Right lobe of liver (tissue), 4 donors: ENCODE measurements around the gene CDC42EP5.

Experiments used
- POLR2A ChIP-seq: fragments of 450-650 bp; IDR thresholded peaks from one replicate; pipeline ENCODE4 v1.6.1; 2017; ENCODE audit warnings: antibody characterized with exemption, mild to moderate bottlenecking
- TF ChIP-seq, protein P1 (sequence below), 4 donors: fragments of 200-600 bp in 3 of 4; fragments of 450-650 bp in 1 of 4; IDR thresholded peaks; one replicate each; pipeline versions ENCODE4 v1.5.1 to v1.8.0; 2016 to 2022; ENCODE audit warnings: antibody characterized with exemption in 4 of 4, mild to moderate bottlenecking in 2 of 4
- donor health status: DM: no; HTN: no; CAD: no.
- donor health status: DM: no; HTN: no; CAD: no.
- donor health status: DM: no; HTN: yes; CAD: no.

DNA sequence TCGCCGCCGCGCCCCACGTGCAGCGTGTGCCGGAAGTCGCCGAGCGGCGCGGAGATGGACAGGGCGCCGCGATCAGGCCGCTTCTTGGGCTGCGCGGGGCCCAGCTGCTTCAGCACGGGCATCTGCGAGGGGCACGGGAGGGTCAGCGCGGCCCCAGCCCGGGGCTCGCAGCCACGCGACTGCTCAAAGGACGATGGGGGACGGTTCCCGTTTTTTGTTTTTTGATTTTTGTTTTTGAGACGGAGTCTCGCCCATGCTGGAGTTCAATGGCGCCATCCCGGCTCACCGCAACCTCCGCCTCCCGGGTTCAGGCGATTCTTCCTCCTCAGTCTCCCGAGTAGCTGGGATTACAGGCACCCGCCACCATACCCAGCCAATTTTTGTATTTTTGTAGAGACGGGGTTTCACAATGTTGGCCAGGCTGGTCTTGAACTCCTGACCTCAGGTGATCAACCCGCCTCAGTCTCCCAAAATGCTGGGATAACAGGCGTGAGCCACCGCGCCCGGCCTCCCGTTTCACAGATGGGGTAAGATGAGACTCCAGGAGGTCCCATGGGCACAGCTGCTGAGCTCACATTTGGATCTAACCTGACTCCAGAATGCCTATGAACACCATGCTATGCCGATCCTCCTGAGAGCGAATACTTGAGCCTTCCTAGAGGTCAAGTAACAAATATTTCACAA is 7.5 kb downstream of the CDC42EP5 start:
- TF ChIP-seq, protein P1, sequence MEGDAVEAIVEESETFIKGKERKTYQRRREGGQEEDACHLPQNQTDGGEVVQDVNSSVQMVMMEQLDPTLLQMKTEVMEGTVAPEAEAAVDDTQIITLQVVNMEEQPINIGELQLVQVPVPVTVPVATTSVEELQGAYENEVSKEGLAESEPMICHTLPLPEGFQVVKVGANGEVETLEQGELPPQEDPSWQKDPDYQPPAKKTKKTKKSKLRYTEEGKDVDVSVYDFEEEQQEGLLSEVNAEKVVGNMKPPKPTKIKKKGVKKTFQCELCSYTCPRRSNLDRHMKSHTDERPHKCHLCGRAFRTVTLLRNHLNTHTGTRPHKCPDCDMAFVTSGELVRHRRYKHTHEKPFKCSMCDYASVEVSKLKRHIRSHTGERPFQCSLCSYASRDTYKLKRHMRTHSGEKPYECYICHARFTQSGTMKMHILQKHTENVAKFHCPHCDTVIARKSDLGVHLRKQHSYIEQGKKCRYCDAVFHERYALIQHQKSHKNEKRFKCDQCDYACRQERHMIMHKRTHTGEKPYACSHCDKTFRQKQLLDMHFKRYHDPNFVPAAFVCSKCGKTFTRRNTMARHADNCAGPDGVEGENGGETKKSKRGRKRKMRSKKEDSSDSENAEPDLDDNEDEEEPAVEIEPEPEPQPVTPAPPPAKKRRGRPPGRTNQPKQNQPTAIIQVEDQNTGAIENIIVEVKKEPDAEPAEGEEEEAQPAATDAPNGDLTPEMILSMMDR (IDR thresholded peaks at IDR 0.05): no peak
- no peak for TF ChIP-seq POLR2A
